HG02885 (cell line): ENCODE data around the gene UBAC1.

Experiments
- ATAC-seq: cut with Tn5 transposase; IDR thresholded peaks from one replicate; pipeline ENCODE4 v1.9.1; 2021; ENCODE audit warnings: mild to moderate bottlenecking; ENCODE audit not compliant: unreplicated experiment, poor library complexity

The UBAC1 gene

DNA sequence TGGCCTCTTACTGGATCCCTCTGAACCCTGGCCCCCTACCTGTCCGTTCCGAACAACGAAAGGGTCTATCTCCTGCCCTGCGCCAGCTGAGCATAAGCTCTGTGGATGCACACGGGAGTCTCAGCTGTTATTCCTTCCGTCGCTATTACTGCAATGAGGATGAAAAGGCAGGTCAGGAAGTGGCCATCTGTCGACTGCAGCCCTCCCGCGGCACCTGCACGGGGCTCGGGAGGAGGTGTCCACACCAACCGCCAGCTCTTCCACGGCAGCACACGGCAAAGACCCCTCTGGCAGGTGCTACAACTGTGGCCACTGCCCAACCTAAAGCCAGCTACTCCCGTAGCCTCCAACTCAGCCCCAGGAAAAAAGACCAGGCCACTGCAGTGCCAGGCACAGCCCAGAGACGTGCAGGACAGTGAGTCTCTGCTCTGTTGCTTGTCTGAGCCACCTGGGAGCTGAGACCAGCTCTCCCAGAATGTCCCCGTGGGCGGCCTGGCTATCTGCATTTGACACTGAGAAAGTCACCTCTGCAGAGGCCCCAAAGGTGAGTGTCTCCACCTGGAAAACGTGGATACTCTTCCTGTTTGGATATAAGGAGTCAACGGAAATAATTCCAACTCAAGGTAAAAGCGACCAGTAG, 72.9 kb downstream of the UBAC1 start:
- ATAC-seq = no peak

- no peak for ATAC-seq
Measured at GRCh38 chr9:135887585-135888050, 73.6 kb downstream of the UBAC1 start.

DNA sequence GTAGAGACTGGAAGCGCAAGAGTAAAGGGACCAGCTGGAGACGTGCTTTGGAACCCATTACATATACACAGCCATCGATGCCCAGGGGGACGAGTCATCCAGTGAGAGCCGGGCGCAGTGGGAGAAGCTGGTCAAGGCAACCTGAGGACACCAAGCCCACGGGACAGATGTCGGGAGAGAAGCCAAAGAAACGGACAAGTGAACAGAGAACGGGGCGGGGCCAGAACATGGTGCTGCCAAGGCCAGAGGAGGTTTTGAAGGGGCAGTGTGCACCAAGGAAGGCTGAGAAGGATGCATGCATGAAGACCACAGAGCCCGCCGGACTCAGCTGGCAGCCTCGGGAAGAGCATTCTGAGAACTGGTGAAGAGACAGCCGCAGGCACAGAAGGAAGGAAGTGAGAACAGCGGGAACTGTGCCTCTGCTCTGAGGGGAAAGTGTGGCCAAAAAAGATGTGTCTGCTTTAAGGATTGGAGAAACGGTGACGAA, 74.1 kb downstream of the UBAC1 start:
- no peak for ATAC-seq

DNA sequence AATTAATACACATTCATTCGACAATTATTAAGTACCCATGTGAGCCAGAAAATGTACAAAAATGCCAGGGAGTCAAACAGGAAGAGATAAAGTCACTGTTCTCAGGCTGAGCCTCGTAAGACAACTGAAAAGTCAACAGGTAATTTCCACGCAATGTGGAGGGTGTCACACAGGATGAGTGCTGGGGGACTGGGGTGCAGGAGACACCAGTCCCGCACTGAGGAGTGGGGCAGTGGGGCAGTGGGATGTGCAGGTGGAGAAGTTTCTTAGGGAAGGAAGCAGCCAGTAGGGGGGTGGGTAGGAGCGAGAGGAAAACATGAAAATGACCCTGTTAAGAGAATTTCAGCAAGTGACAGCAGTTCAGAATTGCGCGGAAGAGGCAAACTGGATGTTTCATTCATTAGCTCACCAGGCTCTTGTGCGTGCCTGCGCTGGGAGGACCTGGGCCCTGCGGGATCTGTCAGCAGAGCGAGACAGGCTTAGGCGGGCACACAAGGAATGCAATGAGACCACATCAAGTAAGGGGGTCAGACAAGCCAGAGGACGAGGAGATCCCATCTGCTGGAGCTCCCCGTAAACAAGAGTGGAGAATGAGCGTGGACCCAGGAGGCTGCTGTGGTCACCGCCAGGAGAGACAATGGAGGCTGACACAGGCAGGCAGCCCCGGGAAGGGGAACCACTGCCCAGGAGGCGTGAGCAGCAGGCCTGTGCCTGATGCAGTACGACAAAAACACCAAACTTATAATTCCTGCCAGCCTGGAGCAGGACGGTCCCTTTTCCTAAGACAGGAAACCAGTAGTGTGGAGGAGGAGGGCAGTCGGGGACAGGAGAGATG, 74.8 kb downstream of the UBAC1 start:
- no peak for ATAC-seq

DNA sequence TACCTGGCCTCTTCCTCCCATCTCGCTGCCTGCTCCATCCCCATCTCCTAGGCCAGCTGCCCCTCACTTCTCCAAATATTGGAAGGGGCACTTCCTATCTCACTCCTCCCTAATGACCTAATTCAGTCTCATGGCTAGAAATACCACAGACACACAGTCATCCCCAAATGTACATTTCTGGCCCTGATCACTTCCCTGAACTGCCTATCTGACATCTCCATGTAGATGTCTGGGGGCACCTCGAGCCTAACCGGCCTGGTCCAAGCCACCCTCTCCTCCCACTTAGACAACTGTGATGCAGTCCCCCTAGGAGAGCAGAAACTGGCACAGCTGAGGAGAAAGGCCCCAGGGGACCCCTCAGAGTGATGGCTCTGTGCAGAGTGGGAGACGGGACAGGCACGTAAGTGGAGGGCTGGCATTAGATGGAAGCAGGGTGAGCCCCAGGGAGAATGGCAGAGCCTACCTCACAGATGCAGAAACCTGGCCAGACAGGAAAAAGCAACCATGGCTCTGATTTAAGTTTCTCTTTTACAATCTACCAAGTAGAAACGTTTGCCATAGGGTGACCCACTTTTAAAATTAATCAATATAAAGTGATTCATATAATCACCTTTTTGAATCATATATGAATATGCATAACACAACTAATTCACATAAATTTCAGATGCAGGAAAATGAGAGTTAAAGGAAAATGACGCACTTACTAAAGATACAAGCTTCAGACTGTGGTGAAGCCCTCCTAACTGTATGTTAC, 75.9 kb downstream of the UBAC1 start:
- ATAC-seq = no peak

DNA sequence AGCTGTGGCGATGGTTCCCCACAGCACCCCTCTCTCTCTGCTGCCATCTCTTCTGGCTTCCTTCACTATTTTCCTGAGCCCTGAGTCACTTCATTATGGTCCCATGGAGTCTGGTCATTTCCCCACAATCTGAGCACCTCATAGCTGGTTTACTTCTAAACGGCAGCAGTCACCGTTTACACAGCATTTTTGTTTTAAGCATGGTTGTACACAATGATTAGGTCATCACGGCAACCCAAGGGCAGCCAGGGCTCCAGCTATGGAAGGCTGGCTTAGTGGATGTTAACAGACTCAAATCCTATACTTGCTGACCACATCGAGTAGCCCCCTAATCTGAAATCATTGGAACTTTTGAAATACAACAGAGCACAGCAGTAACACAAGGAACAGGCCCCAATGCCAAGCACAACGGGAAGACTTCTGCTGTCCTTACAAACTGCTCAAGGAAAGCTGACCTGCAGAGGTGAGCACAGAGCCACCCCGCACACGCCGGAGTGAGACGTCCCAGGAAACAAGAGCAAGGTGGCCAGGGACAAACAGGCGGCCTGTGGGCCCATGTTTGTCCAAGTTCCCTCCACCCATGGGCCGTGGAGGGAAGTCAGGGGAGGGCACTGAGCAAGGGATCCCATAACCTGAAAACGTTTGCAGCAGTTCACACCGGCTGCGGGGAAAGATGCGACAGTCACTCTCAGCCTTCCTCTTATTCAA, 76.7 kb downstream of the UBAC1 start:
- no peak for ATAC-seq

GRCh38 chr9:135883410-135884089, 77.6 kb downstream of the UBAC1 start:
- ATAC-seq = no peak
